ENCODE measurements around the gene GIPR.
"Not testable (repeated sequence)": the region's sequence is repeated elsewhere in the genome, so short reads cannot be mapped to it uniquely, and the experiment has no call there.

GIPR gene

GRCh38 chr19:45685045-45685444 is 17.0 kb downstream of the GIPR start:
- not testable (repeated sequence) for H3K27me3 Mint-ChIP-seq; H3K4me3 Mint-ChIP-seq; ATAC-seq (replicated peaks; ENCODE audit: extremely low read depth, poor library complexity, severe bottlenecking); DNase-seq (ENCODE audit: low spot score in 2 of 2); H3K9me3 Mint-ChIP-seq; H3K27ac Mint-ChIP-seq (ENCODE audit: low read depth)
- H3K36me3 Mint-ChIP-seq (ENCODE audit: insufficient read depth) = peaks cover 22% of the 10 kb centered on the region
- peaks cover 16% of the 10 kb centered on the region for H3K4me1 Mint-ChIP-seq

- Mint-ChIP-seq H3K27me3 (no peaks in the 10 kb centered on the region), H3K4me3 (no peak overlapping the region), H3K9me3 (no peaks in the 10 kb centered on the region), H3K36me3 (ENCODE audit: insufficient read depth) (peaks cover 33% of the 10 kb centered on the region), H3K4me1 (peaks cover 19% of the 10 kb centered on the region), H3K27ac (ENCODE audit: low read depth) (no peak overlapping the region)
- DNase-seq (ENCODE audit: low spot score in 2 of 2) (no peak), ATAC-seq (replicated peaks; ENCODE audit: extremely low read depth, poor library complexity, severe bottlenecking) (no peak)
Measured at GRCh38 chr19:45687599-45687998, 19.6 kb downstream of the GIPR start.

GRCh38 chr19:45691516-45692186 is 23.6 kb downstream of the GIPR start, which contains the start of gene SNRPD2:
Gene SNRPD2 (minus strand): TSS chr19:45691953. CDS start chr19:45691888, 65 bp downstream.
- Mint-ChIP-seq H3K27ac (ENCODE audit: low read depth) (peak within 1 kb of the TSS; percentile 95), H3K4me1 (peaks cover 19% of the 10 kb centered on the region), H3K9me3 (no peaks in the 10 kb centered on the region), H3K36me3 (ENCODE audit: insufficient read depth) (peaks cover 36% of the 10 kb centered on the region), H3K4me3 (peak within 1 kb of the TSS; percentile 93), H3K27me3 (no peaks in the 10 kb centered on the region)
- peak; percentile 47 for ATAC-seq (replicated peaks; ENCODE audit: extremely low read depth, poor library complexity, severe bottlenecking)
- DNase-seq (ENCODE audit: low spot score in 2 of 2) = peak in 1 of 2 donors; percentile 91

- Mint-ChIP-seq H3K36me3 (ENCODE audit: insufficient read depth) (peaks cover 34% of the 10 kb centered on the region), H3K27me3 (no peaks in the 10 kb centered on the region), H3K4me1 (peaks cover 19% of the 10 kb centered on the region), H3K27ac (ENCODE audit: low read depth) (peak within 1 kb of the TSS; percentile 95), H3K4me3 (peak within 1 kb of the TSS; percentile 93), H3K9me3 (no peaks in the 10 kb centered on the region)
- DNase-seq (ENCODE audit: low spot score in 2 of 2) (peak; percentile 92 to 97), ATAC-seq (replicated peaks; ENCODE audit: extremely low read depth, poor library complexity, severe bottlenecking) (peak; percentile 94)
Measured at GRCh38 chr19:45692187-45693105, 24.4 kb downstream of the GIPR start, which contains the start of gene QPCTL. Gene QPCTL (plus strand): TSS chr19:45692666. CDS start chr19:45692704, 38 bp downstream.

- Mint-ChIP-seq H3K27me3 (no peaks in the 10 kb centered on the region), H3K36me3 (ENCODE audit: insufficient read depth) (peaks cover 30% of the 10 kb centered on the region), H3K4me3 (peak overlapping the region; percentile 93), H3K4me1 (peaks cover 19% of the 10 kb centered on the region), H3K9me3 (no peaks in the 10 kb centered on the region), H3K27ac (ENCODE audit: low read depth) (peak overlapping the region; percentile 95)
- DNase-seq (ENCODE audit: low spot score in 2 of 2) = peak; percentile 54 to 58
- no peak for ATAC-seq (replicated peaks; ENCODE audit: extremely low read depth, poor library complexity, severe bottlenecking)
Measured at GRCh38 chr19:45693106-45693788, 25.2 kb downstream of the GIPR start.

GRCh38 chr19:45701676-45702075 is 33.7 kb downstream of the GIPR start:
- no peaks in the 10 kb centered on the region for H3K9me3 Mint-ChIP-seq
- no peak overlapping the region for H3K27ac Mint-ChIP-seq (ENCODE audit: low read depth)
- H3K27me3 Mint-ChIP-seq = no peaks in the 10 kb centered on the region

GRCh38 chr19:45705115-45705514 is 37.1 kb downstream of the GIPR start:
- DNase-seq (ENCODE audit: low spot score in 2 of 2) (no peak), ATAC-seq (replicated peaks; ENCODE audit: extremely low read depth, poor library complexity, severe bottlenecking) (no peak)
- Mint-ChIP-seq H3K27me3 (no peaks in the 10 kb centered on the region), H3K9me3 (no peaks in the 10 kb centered on the region), H3K4me3 (no peak overlapping the region), H3K27ac (ENCODE audit: low read depth) (no peak overlapping the region), H3K4me1 (no peaks in the 10 kb centered on the region), H3K36me3 (ENCODE audit: insufficient read depth) (peaks cover 5% of the 10 kb centered on the region)

More at GRCh38 chr19:45701676-45702075, 33.7 kb downstream of the GIPR start:
- ATAC-seq (replicated peaks; ENCODE audit: extremely low read depth, poor library complexity, severe bottlenecking) = no peak
- H3K4me1 Mint-ChIP-seq = no peaks in the 10 kb centered on the region
- no peak for DNase-seq (ENCODE audit: low spot score in 2 of 2)
- H3K36me3 Mint-ChIP-seq (ENCODE audit: insufficient read depth) = peaks cover 5% of the 10 kb centered on the region
- H3K4me3 Mint-ChIP-seq = no peak overlapping the region

GRCh38 chr19:45705710-45706415 is 37.8 kb downstream of the GIPR start:
- H3K27me3 Mint-ChIP-seq = no peaks in the 10 kb centered on the region
- no peak overlapping the region for H3K27ac Mint-ChIP-seq (ENCODE audit: low read depth)
- peaks cover 10% of the 10 kb centered on the region for H3K36me3 Mint-ChIP-seq (ENCODE audit: insufficient read depth)
- ATAC-seq (replicated peaks; ENCODE audit: extremely low read depth, poor library complexity, severe bottlenecking) (no peak), DNase-seq (ENCODE audit: low spot score in 2 of 2) (no peak)
- H3K4me1 Mint-ChIP-seq = peaks cover 7% of the 10 kb centered on the region
- no peaks in the 10 kb centered on the region for H3K9me3 Mint-ChIP-seq
- no peak overlapping the region for H3K4me3 Mint-ChIP-seq

- DNase-seq (ENCODE audit: low spot score in 2 of 2) (no peak), ATAC-seq (replicated peaks; ENCODE audit: extremely low read depth, poor library complexity, severe bottlenecking) (no peak)
- H3K27ac Mint-ChIP-seq (ENCODE audit: low read depth) = peak overlapping the region; percentile 1
- no peaks in the 10 kb centered on the region for H3K9me3 Mint-ChIP-seq
- H3K27me3 Mint-ChIP-seq = no peaks in the 10 kb centered on the region
- peaks cover 10% of the 10 kb centered on the region for H3K4me1 Mint-ChIP-seq
- no peak overlapping the region for H3K4me3 Mint-ChIP-seq
- peaks cover 15% of the 10 kb centered on the region for H3K36me3 Mint-ChIP-seq (ENCODE audit: insufficient read depth)
Measured at GRCh38 chr19:45710356-45711130, 42.5 kb downstream of the GIPR start.

- no peak overlapping the region for H3K4me3 Mint-ChIP-seq
- no peaks in the 10 kb centered on the region for H3K27me3 Mint-ChIP-seq
- ATAC-seq (replicated peaks; ENCODE audit: extremely low read depth, poor library complexity, severe bottlenecking) (no peak), DNase-seq (ENCODE audit: low spot score in 2 of 2) (no peak)
- no peak overlapping the region for H3K27ac Mint-ChIP-seq (ENCODE audit: low read depth)
- H3K4me1 Mint-ChIP-seq = peaks cover 25% of the 10 kb centered on the region
- no peaks in the 10 kb centered on the region for H3K9me3 Mint-ChIP-seq
- peaks cover 15% of the 10 kb centered on the region for H3K36me3 Mint-ChIP-seq (ENCODE audit: insufficient read depth)
Measured at GRCh38 chr19:45711851-45712698, 44.1 kb downstream of the GIPR start.

- Mint-ChIP-seq H3K4me1 (peaks cover 30% of the 10 kb centered on the region), H3K36me3 (ENCODE audit: insufficient read depth) (peaks cover 19% of the 10 kb centered on the region), H3K27me3 (no peaks in the 10 kb centered on the region), H3K27ac (ENCODE audit: low read depth) (no peak overlapping the region), H3K4me3 (no peak overlapping the region), H3K9me3 (no peaks in the 10 kb centered on the region)
- no peak for DNase-seq (ENCODE audit: low spot score in 2 of 2)
- ATAC-seq (replicated peaks; ENCODE audit: extremely low read depth, poor library complexity, severe bottlenecking) = no peak
Measured at GRCh38 chr19:45712699-45713067, 44.7 kb downstream of the GIPR start.
